CMK (cell line): ENCODE measurements around the gene HAPLN1.

ENCODE experiments used
- DNase-seq: peaks from one replicate; pipeline ENCODE4 v3.0.0-alpha.2; 2010; ENCODE audit warnings: low read depth

Gene HAPLN1

DNA sequence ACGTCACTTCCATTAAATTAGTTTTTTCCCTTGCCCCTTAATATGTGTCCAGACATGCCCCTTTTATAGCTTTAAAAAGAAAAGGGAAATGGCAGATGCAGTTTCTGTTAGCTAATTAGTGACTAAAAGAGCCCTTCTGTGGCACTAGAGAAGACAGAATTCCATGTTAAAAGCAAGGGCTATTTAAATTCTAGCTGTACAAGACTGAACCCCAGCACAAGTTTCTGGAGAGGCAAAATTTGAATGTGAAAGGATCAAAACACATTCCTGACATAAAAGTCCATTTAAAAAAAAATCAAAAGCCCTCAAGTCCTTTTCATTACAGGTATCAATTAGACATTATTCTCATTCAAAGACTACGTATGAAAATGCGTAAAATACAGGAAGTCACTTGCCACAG is 78.7 kb downstream of the HAPLN1 start:
- DNase-seq, result no peak

DNA sequence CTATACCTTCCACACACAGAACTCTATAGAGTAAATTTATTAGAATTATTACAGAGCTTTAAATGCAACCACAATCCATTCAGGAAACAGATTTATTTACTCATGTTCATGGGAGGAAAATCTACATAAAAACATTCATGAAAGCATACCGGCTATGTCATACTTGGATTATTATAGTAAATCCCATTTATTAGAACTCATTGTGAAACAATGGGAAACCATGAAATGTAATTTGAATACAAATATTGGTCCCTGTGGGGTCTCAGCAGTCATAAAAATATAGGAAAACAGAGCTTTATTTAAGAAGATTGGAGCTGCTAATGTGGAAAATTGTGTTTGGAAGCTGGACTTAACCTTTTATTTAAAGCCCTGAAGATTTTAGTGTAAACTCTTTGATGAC is 80.7 kb downstream of the HAPLN1 start:
- DNase-seq, result no peak

DNA sequence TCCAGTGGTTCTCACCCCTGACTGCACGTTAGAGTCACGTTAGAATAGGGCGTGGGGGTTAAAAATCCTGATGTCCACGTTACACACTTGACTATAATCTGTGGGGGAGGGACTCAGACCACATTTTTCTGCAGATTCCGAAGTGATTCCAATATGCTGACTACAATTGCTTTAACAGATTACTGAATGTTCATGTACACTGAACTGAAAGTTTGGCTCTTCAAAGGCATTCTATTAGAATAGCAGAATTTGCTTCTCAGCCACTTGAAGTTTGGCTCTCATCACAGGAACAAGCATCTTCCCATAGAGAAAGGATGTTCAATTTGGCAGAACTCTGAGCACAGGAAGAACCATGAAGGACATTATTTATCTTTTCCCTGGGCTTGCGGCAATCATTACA is 84.5 kb downstream of the HAPLN1 start:
- no peak for DNase-seq

DNA sequence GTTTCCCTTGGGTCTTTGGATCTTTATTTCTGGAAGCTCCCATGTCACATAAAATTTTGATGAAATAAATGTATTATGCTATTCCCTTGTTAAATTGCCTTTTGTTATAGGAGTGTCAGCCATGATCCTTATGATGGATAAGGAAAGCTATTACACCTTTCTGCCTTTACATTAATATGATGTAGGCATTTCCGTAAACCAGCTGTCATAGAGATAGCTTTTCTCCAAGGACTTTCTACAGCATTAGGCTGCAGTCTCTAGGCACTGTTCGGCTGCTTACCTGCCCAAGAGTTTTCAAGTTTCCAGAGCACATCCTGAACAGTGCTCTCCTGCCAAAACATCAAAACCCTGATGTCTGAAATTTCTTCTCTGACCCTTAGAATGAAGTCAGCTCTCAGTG is 87.4 kb downstream of the HAPLN1 start:
- DNase-seq, result no peak

DNA sequence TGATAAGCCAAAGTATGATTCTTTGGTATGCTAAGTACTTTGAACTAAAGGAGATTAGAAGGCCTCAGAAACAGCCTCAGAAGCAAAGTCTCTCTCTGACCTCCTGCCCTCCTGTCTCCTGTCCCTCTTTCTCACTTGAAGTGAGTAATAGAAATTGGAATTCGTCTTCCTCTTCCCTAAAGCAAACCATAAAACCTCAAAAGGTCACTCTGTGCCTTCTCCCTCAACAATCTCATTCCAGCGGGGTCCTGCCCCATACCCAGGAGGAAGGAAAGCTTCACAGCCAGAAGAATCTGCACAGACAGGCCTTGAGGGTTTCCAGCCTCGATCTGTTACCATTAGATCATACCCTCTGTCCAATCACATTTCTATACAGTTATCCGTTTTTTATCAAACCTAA is 87.8 kb downstream of the HAPLN1 start:
- DNase-seq, result no peak

DNA sequence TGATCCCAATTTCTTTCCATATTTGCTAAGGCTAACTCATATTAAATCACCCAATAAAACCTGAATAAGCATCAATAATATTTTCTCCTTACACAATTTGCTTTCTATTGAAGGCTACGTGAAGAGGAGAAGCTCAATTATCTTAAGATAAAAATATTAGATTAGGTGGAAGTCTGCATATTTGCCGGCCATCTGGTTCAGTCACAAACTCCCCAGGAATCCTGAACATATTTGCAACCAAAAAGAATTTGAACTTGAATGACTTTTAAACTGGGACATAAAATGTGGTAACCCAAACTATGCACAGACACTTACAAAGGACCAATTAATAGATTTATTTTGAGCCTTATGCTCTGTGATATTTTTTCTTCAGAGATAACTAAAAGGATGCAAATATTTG is 92.3 kb downstream of the HAPLN1 start:
- no peak for DNase-seq

DNA sequence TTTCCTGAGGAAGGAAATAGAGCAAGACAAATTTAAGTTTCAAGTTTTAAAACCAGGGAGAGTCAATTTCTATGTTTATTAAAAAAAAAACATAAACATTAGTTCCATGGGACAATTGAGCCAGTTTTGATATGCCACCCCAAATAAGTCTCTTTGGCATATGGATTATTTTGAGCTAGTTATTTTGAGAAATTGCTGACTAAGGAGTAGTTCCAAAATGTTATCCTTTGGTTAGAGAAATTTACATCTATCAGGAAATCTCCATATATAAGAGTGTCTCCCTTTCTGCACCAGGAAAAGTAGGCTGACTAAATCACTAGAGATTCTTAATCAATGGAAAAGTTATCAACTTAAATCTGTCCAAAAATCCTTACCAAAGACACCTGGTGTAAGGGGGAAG is 105.8 kb downstream of the HAPLN1 start:
- no peak for DNase-seq

DNA sequence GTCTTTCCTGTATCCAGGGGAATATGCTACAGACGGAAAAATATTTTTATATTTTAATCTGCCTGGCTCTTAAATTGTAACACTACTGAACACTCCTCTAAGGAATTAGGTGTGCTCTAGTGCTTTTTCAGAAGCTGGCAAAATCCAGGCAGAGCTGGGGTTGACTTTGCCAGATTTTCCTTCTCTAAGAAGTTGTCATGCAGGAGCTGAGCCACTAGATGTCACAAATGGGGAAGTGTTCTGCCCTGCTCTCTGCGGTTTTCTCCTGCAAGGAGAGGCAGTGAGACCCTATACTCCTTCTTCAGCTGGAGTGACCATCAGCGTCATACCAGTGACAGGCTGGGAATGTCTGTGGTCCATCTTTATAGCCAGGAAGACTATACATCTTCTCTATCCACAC is 112.5 kb downstream of the HAPLN1 start:
- peak; percentile 21 for DNase-seq

DNA sequence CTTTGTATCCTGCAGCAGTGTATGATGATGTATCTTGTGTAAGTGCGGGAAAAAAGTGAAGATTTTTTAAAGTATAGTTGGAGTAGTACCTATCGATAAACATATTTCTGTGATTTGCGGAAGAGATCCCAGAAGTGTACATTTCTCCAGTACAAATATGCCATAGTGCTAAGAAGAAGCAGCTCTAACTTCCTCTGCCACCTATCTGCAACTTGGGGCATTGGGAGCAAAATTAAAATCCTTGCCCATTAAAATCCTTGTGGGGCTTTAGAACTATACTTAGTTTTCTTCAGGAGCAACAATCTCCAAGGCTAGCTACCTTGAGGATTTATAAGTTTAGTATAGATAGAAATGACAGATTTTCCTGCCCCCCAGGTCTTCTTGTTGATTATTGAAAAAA is 125.4 kb downstream of the HAPLN1 start:
- no peak for DNase-seq

DNA sequence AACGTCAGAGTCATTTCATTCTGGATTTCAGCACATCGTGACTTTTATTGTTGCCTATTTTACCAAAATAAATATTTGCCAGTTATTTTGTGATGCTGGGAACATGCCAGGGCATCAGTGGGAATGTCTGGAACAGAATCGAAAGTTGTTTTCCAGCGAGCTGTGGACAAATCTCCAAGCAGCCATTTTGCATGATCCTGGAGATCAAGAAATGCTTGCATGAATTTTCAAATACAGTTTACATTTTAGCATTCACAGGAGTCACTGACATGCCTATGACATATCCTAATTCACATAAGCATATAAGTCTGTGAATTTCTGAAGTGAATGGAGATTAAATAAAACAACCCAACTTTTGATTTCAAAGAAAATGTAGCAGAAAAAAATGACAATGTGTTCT is 129.7 kb downstream of the HAPLN1 start:
- DNase-seq, result no peak

DNA sequence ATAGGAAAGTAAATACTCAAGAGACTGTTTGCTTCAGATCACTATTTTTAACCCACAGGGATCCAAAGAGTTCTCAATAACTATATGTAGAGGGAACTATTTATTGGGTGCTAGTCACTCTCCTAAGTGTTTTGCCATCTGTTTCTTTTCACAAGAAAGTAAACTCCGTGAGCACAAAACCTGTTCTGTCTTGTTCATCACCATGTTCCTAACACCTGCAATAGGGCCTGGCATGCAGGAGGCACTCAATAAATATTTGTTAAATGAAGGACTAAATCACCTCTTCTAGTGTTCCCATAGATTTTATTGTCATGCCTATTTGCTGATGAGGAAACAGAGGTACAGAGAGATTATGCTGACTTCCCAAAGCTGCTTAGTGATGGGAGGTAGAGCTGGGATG is 130.9 kb downstream of the HAPLN1 start:
- no peak for DNase-seq
